Left renal cortex interstitium (tissue), 4 donors: ENCODE data around the gene ACKR3. TPM values are rescaled to one million over a fixed set of nuclear protein-coding genes. Genes with fewer than 3 reads are reported as not detected.

Experiments used
- DNase-seq, 4 donors: peaks; one replicate each; pipeline ENCODE4 v3.0.0-alpha.2; 2013; ENCODE audit warnings: low read depth in 4 of 4, low spot score in 2 of 4, missing footprints in 1 of 4
- polyA plus RNA-seq, 4 donors: library from polyadenylated mRNA; unstranded; fragments of 120-200 nt; gene quantifications; one replicate each; pipeline ENCODE4 v1.2.1, GENCODE V29; 2013; ENCODE audit not compliant: insufficient read length in 4 of 4

ACKR3 gene
- polyA plus RNA-seq, 4 donors, result 58.9 to 75.9 (median 66.3) TPM

- DNase-seq, result no peak
These were observed 21.3 kb upstream of the ACKR3 start for GRCh38 chr2:236548179-236548921.

- DNase-seq, result no peak
These were observed 20.5 kb upstream of the ACKR3 start for GRCh38 chr2:236549165-236549564.

GRCh38 chr2:236550290-236550689 lies 19.3 kb upstream of the ACKR3 start:
- DNase-seq, result no peak

- DNase-seq, result no peak
These were observed 18.7 kb upstream of the ACKR3 start for GRCh38 chr2:236550701-236551465.

GRCh38 chr2:236551471-236552211 lies 18.0 kb upstream of the ACKR3 start:
- DNase-seq, result no peak

- no peak for DNase-seq
These were observed 17.4 kb upstream of the ACKR3 start for GRCh38 chr2:236552212-236552542.

GRCh38 chr2:236552581-236553363 lies 16.9 kb upstream of the ACKR3 start:
- no peak for DNase-seq

- no peak for DNase-seq
These were observed 16.1 kb upstream of the ACKR3 start for GRCh38 chr2:236553522-236553921.

- DNase-seq, result no peak
These were observed 14.9 kb upstream of the ACKR3 start for GRCh38 chr2:236554629-236555282.

- DNase-seq, result no peak
These were observed 14.1 kb upstream of the ACKR3 start for GRCh38 chr2:236555481-236555880.

GRCh38 chr2:236557306-236558030 lies 12.2 kb upstream of the ACKR3 start:
- DNase-seq, result no peak

- DNase-seq, result no peak
These were observed 11.6 kb upstream of the ACKR3 start for GRCh38 chr2:236558036-236558435.

GRCh38 chr2:236558993-236559978 lies 10.3 kb upstream of the ACKR3 start:
- DNase-seq, result no peak

GRCh38 chr2:236561874-236562273 lies 7.8 kb upstream of the ACKR3 start:
- DNase-seq, result no peak

GRCh38 chr2:236562434-236562833 lies 7.2 kb upstream of the ACKR3 start:
- no peak for DNase-seq

GRCh38 chr2:236563953-236564352 lies 5.7 kb upstream of the ACKR3 start:
- no peak for DNase-seq

GRCh38 chr2:236565212-236565611 lies 4.4 kb upstream of the ACKR3 start:
- DNase-seq, result no peak

- no peak for DNase-seq
These were observed 3.7 kb upstream of the ACKR3 start for GRCh38 chr2:236565879-236566402.
